ENCODE measurements around the gene UTP15. TPM values are rescaled to one million over a fixed set of nuclear protein-coding genes. Genes with fewer than 3 reads are reported as not detected.

The UTP15 gene
- total and polyA plus RNA-seq, 2 experiments from 2014 or later: 16.5 to 59.0 TPM

- no peak for TF ChIP-seq CTCF (conservative IDR thresholded peaks at IDR 0.05; ENCODE audit: low read depth in 2 of 2)
- TF ChIP-seq ETS1 (IDR thresholded peaks at IDR 0.05): no peak
- no peak for TF ChIP-seq CREB1 (CRISPR knock-in tag; IDR thresholded peaks at IDR 0.05; ENCODE audit: low read depth)
These were observed 54.2 kb downstream of the UTP15 start (continued) for GRCh38 chr5:73619606-73620333.

GRCh38 chr5:73620334-73620687 is 54.8 kb downstream of the UTP15 start:
- no peaks in the 10 kb centered on the region for H3K9me3 Mint-ChIP-seq
- ATAC-seq: no peak
- peaks cover 2% of the 10 kb centered on the region for H3K27me3 Mint-ChIP-seq (ENCODE audit: insufficient read depth, low read depth, poor library complexity)

GRCh38 chr5:73623060-73623459 is 57.5 kb downstream of the UTP15 start:
- Mint-ChIP-seq H3K36me3 (ENCODE audit: low read depth) (no peaks in the 10 kb centered on the region), H3K4me1 (peaks cover 19% of the 10 kb centered on the region), H3K4me3 (no peak overlapping the region), H3K9me3 (no peaks in the 10 kb centered on the region), H3K27me3 (ENCODE audit: insufficient read depth, low read depth, poor library complexity) (peaks cover 14% of the 10 kb centered on the region), H3K27ac (no peak overlapping the region)
- Histone ChIP-seq H3K4me3 (no peak overlapping the region), H3K36me3 (ENCODE audit: insufficient read depth) (no peaks in the 10 kb centered on the region), H2AFZ (no peak overlapping the region), H3K27me3 (ENCODE audit: insufficient read depth) (peaks cover 29% of the 10 kb centered on the region), H3K27ac (ENCODE audit: low read depth) (no peak overlapping the region), H3K79me2 (replicated peaks; ENCODE audit: insufficient read depth) (no peaks in the 10 kb centered on the region), H3K4me1 (ENCODE audit: insufficient read depth) (peaks cover 30% of the 10 kb centered on the region), H3K4me2 (no peak overlapping the region), H3F3A (replicated peaks; ENCODE audit: low read depth) (peaks cover 7% of the 10 kb centered on the region; the same call in 1 of the 2 replicates), H3K9me2 (ENCODE audit: insufficient read depth) (no peaks in the 10 kb centered on the region), H4K20me1 (replicated peaks; ENCODE audit: insufficient read depth) (no peaks in the 10 kb centered on the region)
- no peak for DNase-seq (ENCODE audit: low spot score)
- no peak for ATAC-seq
- TF ChIP-seq NANOG (IDR thresholded peaks at IDR 0.05; ENCODE audit: borderline replicate concordance) (no peak), EZH2phosphoT487 (IDR thresholded peaks at IDR 0.05; ENCODE audit: unreplicated experiment) (no peak)

More at GRCh38 chr5:73620334-73620687, 54.8 kb downstream of the UTP15 start:
- no peak for TF ChIP-seq CTCF (conservative IDR thresholded peaks at IDR 0.05; ENCODE audit: low read depth in 2 of 2)
- H3K4me3 Mint-ChIP-seq: no peak overlapping the region
- Histone ChIP-seq H3K27me3 (ENCODE audit: insufficient read depth) (peaks cover 4% of the 10 kb centered on the region; the same call in 1 of the 2 replicates), H3K79me2 (replicated peaks; ENCODE audit: insufficient read depth) (no peaks in the 10 kb centered on the region), H3K4me1 (ENCODE audit: insufficient read depth) (peaks cover 22% of the 10 kb centered on the region), H3K4me3 (no peak overlapping the region), H3K27ac (ENCODE audit: low read depth) (no peak overlapping the region), H2AFZ (no peak overlapping the region), H4K20me1 (replicated peaks; ENCODE audit: insufficient read depth) (no peaks in the 10 kb centered on the region), H3K4me2 (no peak overlapping the region), H3K9me2 (ENCODE audit: insufficient read depth) (no peaks in the 10 kb centered on the region), H3K36me3 (ENCODE audit: insufficient read depth) (no peaks in the 10 kb centered on the region), H3F3A (replicated peaks; ENCODE audit: low read depth) (peaks cover 4% of the 10 kb centered on the region; the same call in 1 of the 2 replicates)
- H3K27ac Mint-ChIP-seq: no peak overlapping the region
- peaks cover 28% of the 10 kb centered on the region for H3K4me1 Mint-ChIP-seq
- no peak for DNase-seq (ENCODE audit: low spot score)
- no peaks in the 10 kb centered on the region for H3K36me3 Mint-ChIP-seq (ENCODE audit: low read depth)

All from GM23338 (cell line).